HL-60 (cell line): ENCODE data around the gene OR4K13.

Experiments
- DNase-seq, 2 experiments: peaks; one replicate each; pipeline ENCODE4 v3.0.0-alpha.2; 2010 to 2020; ENCODE audit warnings: low read depth in 1 of 2, low spot score in 1 of 2
- H3K27ac ChIP-seq: fragments of 250-450 bp; sonication (Bioruptor Pico); replicated peaks from 2 replicates; pipeline ENCODE4 v1.5.1; 2020; ENCODE audit warnings: mild to moderate bottlenecking, moderate library complexity
- H3K27me3 ChIP-seq: fragments of 250-450 bp; sonication (Bioruptor Pico); 2 replicates; pipeline ENCODE4 v1.5.1; 2021; ENCODE audit warnings: mild to moderate bottlenecking, moderate library complexity; ENCODE audit not compliant: insufficient read depth, poor library complexity, severe bottlenecking
- H3K4me3 ChIP-seq: replicated peaks from 2 replicates; pipeline ENCODE4 v1.5.1; 2011; ENCODE audit warnings: mild to moderate bottlenecking, control low read depth, low read length; ENCODE audit not compliant: insufficient read depth
- CTCF ChIP-seq: IDR thresholded peaks from one replicate; pipeline ENCODE4 v1.5.1; 2011; ENCODE audit warnings: low read length, control low read depth, inconsistent platforms; ENCODE audit not compliant: insufficient read depth
- GABPA ChIP-seq: IDR thresholded peaks from 2 replicates; pipeline ENCODE4 v1.6.1; 2012; ENCODE audit warnings: low read depth
- POLR2AphosphoS5 ChIP-seq: IDR thresholded peaks from 2 replicates; pipeline ENCODE4 v1.6.1; 2012; ENCODE audit warnings: low read depth
- SPI1 ChIP-seq: IDR thresholded peaks from 2 replicates; pipeline ENCODE4 v1.6.1; 2012; ENCODE audit warnings: low read depth, mild to moderate bottlenecking, borderline replicate concordance
- TF ChIP-seq, protein P1 (sequence below): IDR thresholded peaks from 2 replicates; pipeline ENCODE4 v1.6.1; 2012; ENCODE audit warnings: low read depth; ENCODE audit not compliant: insufficient replicate concordance

OR4K13 gene

GRCh38 chr14:20044243-20044642, 8.4 kb upstream of the OR4K13 start:
- DNase-seq: no peak
- TF ChIP-seq POLR2AphosphoS5: no peak
- no peak for TF ChIP-seq CTCF
- TF ChIP-seq, protein P1, sequence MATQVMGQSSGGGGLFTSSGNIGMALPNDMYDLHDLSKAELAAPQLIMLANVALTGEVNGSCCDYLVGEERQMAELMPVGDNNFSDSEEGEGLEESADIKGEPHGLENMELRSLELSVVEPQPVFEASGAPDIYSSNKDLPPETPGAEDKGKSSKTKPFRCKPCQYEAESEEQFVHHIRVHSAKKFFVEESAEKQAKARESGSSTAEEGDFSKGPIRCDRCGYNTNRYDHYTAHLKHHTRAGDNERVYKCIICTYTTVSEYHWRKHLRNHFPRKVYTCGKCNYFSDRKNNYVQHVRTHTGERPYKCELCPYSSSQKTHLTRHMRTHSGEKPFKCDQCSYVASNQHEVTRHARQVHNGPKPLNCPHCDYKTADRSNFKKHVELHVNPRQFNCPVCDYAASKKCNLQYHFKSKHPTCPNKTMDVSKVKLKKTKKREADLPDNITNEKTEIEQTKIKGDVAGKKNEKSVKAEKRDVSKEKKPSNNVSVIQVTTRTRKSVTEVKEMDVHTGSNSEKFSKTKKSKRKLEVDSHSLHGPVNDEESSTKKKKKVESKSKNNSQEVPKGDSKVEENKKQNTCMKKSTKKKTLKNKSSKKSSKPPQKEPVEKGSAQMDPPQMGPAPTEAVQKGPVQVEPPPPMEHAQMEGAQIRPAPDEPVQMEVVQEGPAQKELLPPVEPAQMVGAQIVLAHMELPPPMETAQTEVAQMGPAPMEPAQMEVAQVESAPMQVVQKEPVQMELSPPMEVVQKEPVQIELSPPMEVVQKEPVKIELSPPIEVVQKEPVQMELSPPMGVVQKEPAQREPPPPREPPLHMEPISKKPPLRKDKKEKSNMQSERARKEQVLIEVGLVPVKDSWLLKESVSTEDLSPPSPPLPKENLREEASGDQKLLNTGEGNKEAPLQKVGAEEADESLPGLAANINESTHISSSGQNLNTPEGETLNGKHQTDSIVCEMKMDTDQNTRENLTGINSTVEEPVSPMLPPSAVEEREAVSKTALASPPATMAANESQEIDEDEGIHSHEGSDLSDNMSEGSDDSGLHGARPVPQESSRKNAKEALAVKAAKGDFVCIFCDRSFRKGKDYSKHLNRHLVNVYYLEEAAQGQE: no peak
- H3K27ac ChIP-seq: no peak overlapping the region

GRCh38 chr14:20035449-20035848, 389 bp downstream of the OR4K13 start:
- no peak for TF ChIP-seq SPI1
- TF ChIP-seq CTCF: no peak
- TF ChIP-seq GABPA: no peak
- TF ChIP-seq POLR2AphosphoS5: no peak
- TF ChIP-seq, protein P1: no peak
- H3K27me3 ChIP-seq: no peaks in the 10 kb centered on the region

More at GRCh38 chr14:20044243-20044642, 8.4 kb upstream of the OR4K13 start:
- Histone ChIP-seq H3K27me3 (no peaks in the 10 kb centered on the region), H3K4me3 (no peak overlapping the region)

GRCh38 chr14:20031058-20031457, 4.8 kb downstream of the OR4K13 start:
- Histone ChIP-seq H3K27me3 (no peaks in the 10 kb centered on the region), H3K27ac (no peak overlapping the region), H3K4me3 (no peak overlapping the region)
- no peak for DNase-seq
- TF ChIP-seq CTCF (no peak), POLR2AphosphoS5 (no peak), GABPA (no peak), SPI1 (no peak)
- TF ChIP-seq, protein P1: no peak

More at GRCh38 chr14:20035449-20035848, 389 bp downstream of the OR4K13 start:
- no peak overlapping the region for H3K27ac ChIP-seq
- DNase-seq: no peak
- no peak overlapping the region for H3K4me3 ChIP-seq
